Small intestine (tissue), 16 donors: Measurements from ENCODE around the gene NEURL2. TPM values are rescaled to one million over a fixed set of nuclear protein-coding genes. Genes with fewer than 3 reads are reported as not detected.

Experiments
- DNase-seq, 2 donors: peaks; one replicate each; pipeline versions ENCODE4 v3.0.0 to v3.0.0-alpha.2; 2013
- FAIRE-seq: peaks from 2 replicates; lab custom pipeline; 2012; peaks lifted over from hg19 to GRCh38; lab: Jason Lieb, UNC
- H3K27ac ChIP-seq, 3 donors: one replicate each; pipeline ENCODE4 v1.5.1; 2013; ENCODE audit warnings: low read length in 2 of 3, mild to moderate bottlenecking in 2 of 3, control low read depth in 1 of 3, inconsistent platforms in 1 of 3, low read depth in 1 of 3, moderate library complexity in 1 of 3
- H3K27me3 ChIP-seq, 3 donors: one replicate each; pipeline ENCODE4 v1.6.1; 2013; ENCODE audit warnings: low read length in 3 of 3, inconsistent platforms in 1 of 3; ENCODE audit not compliant: control insufficient read depth in 3 of 3, insufficient read depth in 3 of 3
- H3K36me3 ChIP-seq, 3 donors: one replicate each; pipeline ENCODE4 v1.6.1; 2013; ENCODE audit warnings: low read length in 3 of 3, inconsistent platforms in 1 of 3, low read depth in 1 of 3, mild to moderate bottlenecking in 1 of 3, moderate library complexity in 1 of 3; ENCODE audit not compliant: control insufficient read depth in 3 of 3, insufficient read depth in 2 of 3
- H3K4me1 ChIP-seq, 3 donors: one replicate each; pipeline ENCODE4 v1.6.1; 2013; ENCODE audit warnings: low read length in 2 of 3, inconsistent platforms in 1 of 3, low read depth in 1 of 3, mild to moderate bottlenecking in 1 of 3, moderate library complexity in 1 of 3; ENCODE audit not compliant: control insufficient read depth in 3 of 3, insufficient read depth in 2 of 3
- H3K4me3 ChIP-seq, 3 donors: one replicate each; pipeline ENCODE4 v1.5.1; 2013; ENCODE audit warnings: low read length in 3 of 3, control low read depth in 1 of 3, inconsistent platforms in 1 of 3, low read depth in 1 of 3, mild to moderate bottlenecking in 1 of 3, moderate library complexity in 1 of 3
- H3K9me3 ChIP-seq, 2 donors: one replicate each; pipeline ENCODE4 v1.6.1; 2013; ENCODE audit warnings: low read depth in 1 of 2, low read length in 1 of 2; ENCODE audit not compliant: control insufficient read depth in 2 of 2, insufficient read depth in 1 of 2
- WGBS, 3 donors: extraction: QIAGEN DNeasy Blood & Tissue Kit; methylation state at CpG; one replicate each; pipeline ENCODE4 v1.1.7; 2013; 5-methylcytosine and 5-hydroxymethylcytosine counted together
- long read RNA-seq, 10 donors: transcript quantifications; one replicate each; lab custom pipeline, GENCODE V29; 2026
- polyA plus RNA-seq, 4 donors: library from polyadenylated mRNA; stranded (reverse) in 3 of 4; unstranded in 1 of 4; fragments of 200-250 nt in 3 of 4; fragments of 120-200 nt in 1 of 4; gene quantifications; one replicate each; pipeline versions ENCODE4 v1.2.1 to v1.2.3, GENCODE V29; 2013
- donor health status: healthy with polysubstance abuse.
- donor health status: control.
- donor health status: control.
- donor health status: Bipolar disorder and iron deficiency.
- donor health status: healthy.

NEURL2 gene, protein sequence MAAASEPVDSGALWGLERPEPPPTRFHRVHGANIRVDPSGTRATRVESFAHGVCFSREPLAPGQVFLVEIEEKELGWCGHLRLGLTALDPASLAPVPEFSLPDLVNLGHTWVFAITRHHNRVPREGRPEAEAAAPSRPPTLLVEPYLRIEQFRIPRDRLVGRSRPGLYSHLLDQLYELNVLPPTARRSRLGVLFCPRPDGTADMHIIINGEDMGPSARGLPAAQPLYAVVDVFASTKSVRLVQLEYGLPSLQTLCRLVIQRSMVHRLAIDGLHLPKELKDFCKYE
- 10 to 100 TPM in 1 of 4 donors, 1 to 10 TPM in 3; 2.9 to 20.2 (median 4.0) TPM for polyA plus RNA-seq
- long read RNA-seq, donor 1, transcript NEURL2-201 (2 exons, 1,278 nt), result major isoform, 17 of 19 reads
- long read RNA-seq, donor 1, partial matches to known transcripts, result 0 of 19 reads
- long read RNA-seq, donor 1, other reads (novel, unspliced or antisense), result 0 of 19 reads
- long read RNA-seq, donor 2, partial matches to known transcripts, result 380 of 450 reads
- long read RNA-seq, donor 2, other reads (novel, unspliced or antisense), result 69 of 450 reads
- long read RNA-seq, donor 3, partial matches to known transcripts, result 0 of 3 reads
- long read RNA-seq, donor 3, other reads (novel, unspliced or antisense), result 0 of 3 reads
- long read RNA-seq, donor 4, result 0 reads
- long read RNA-seq, donor 5, partial matches to known transcripts, result 0 of 2 reads
- long read RNA-seq, donor 5, other reads (novel, unspliced or antisense), result 0 of 2 reads
- long read RNA-seq, donor 6, partial matches to known transcripts, result 431 of 563 reads
- long read RNA-seq, donor 6, other reads (novel, unspliced or antisense), result 128 of 563 reads
- long read RNA-seq, donor 7, transcript NEURL2-201 (2 exons, 1,278 nt), result major isoform, 7 of 8 reads
- long read RNA-seq, donor 7, partial matches to known transcripts, result 0 of 8 reads
- long read RNA-seq, donor 7, other reads (novel, unspliced or antisense), result 0 of 8 reads
- long read RNA-seq, donor 8, result 0 reads
- long read RNA-seq, donor 9, partial matches to known transcripts, result 0 of 2 reads
- long read RNA-seq, donor 9, other reads (novel, unspliced or antisense), result 0 of 2 reads
- long read RNA-seq, donor 10, partial matches to known transcripts, result 0 of 4 reads
- long read RNA-seq, donor 10, other reads (novel, unspliced or antisense), result 0 of 4 reads

DNA sequence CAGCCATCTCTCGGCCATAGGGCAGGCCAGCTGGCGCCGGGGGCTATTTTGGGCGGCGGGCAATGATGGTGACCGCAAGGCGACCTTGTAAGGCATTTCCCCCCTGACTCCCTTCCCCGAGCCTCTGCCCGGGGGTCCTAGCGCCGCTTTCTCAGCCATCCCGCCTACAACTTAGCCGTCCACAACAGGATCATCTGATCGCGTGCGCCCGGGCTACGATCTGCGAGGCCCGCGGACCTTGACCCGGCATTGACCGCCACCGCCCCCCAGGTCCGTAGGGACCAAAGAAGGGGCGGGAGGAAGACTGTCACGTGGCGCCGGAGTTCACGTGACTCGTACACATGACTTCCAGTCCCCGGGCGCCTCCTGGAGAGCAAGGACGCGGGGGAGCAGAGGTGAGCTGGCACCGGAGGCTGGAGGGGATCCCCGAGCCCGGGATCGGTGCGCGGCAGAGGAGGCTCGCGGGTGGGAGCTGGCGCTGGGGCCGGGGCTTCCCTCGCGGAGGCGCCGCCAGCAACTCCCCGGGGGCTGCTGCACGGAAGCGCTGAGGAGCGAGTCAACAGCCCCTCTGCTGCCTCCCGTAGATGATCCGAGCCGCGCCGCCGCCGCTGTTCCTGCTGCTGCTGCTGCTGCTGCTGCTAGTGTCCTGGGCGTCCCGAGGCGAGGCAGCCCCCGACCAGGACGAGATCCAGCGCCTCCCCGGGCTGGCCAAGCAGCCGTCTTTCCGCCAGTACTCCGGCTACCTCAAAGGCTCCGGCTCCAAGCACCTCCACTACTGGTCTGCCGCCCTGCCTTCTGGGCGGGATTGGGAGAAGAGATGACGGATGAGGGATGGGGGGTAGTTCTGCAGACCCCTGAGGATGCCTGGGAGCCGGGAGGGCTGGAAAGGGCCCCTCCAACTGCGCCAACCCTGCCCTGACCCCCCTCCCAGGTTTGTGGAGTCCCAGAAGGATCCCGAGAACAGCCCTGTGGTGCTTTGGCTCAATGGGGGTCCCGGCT is at the start of gene NEURL2, which contains the start of gene CTSA:
NEURL2 (minus strand) TSS at position 224 of the 999 bp plus-strand sequence; CDS start at position 7, 217 bp downstream.
CTSA (plus strand) TSS at position 351 of the 999 bp plus-strand sequence; CDS start at position 585, 234 bp downstream.
- H3K4me3 ChIP-seq, result peak within 1 kb of the TSS; percentile 70 to 90 (median 81)
- H3K27ac ChIP-seq, result peak within 1 kb of the TSS; percentile 69 to 86 (median 85)
- no peak for FAIRE-seq
- no peaks in the 10 kb centered on the region for H3K27me3 ChIP-seq
- WGBS, 3 donors, result 0 to 1% (median 0%) methylated on average over 57 to 78 of the region's 78 CpGs
- H3K4me1 ChIP-seq, result peaks cover 0 to 25% (median 6%) of the 10 kb centered on the region in 3 donors
- peaks cover 2 to 64% (median 6%) of the 10 kb centered on the region in 3 donors for H3K36me3 ChIP-seq
- DNase-seq, result peak; percentile 96 to 98
- no peaks in the 10 kb centered on the region for H3K9me3 ChIP-seq

DNA sequence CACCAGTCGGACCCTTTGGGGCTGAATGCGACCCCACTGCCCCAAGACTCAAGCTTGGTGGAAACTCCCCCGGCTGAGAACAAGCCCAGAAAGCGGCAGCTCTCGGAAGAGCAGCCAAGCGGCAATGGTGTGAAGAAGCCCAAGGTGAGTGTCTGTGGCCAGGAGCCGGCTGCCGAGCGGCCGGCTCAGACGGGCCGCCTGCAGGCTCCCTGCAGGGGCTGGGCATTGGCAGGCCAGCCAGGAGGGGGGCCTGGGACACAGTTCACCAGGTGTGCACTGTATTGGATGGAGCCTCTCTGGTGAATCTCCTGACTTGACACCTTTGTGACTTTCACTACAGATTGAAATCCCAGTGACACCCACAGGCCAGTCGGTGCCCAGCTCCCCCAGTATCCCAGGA is 49.5 kb upstream of the NEURL2 start:
- DNase-seq (no peak), FAIRE-seq (no peak)
- Histone ChIP-seq H3K27ac (no peak overlapping the region), H3K36me3 (peaks cover 17 to 76% (median 30%) of the 10 kb centered on the region in 3 donors), H3K4me3 (no peak overlapping the region), H3K4me1 (no peaks in the 10 kb centered on the region), H3K9me3 (no peaks in the 10 kb centered on the region), H3K27me3 (no peaks in the 10 kb centered on the region)
- 95 to 97% (median 96%) methylated on average over 13 of the region's 13 CpGs for WGBS, 3 donors

DNA sequence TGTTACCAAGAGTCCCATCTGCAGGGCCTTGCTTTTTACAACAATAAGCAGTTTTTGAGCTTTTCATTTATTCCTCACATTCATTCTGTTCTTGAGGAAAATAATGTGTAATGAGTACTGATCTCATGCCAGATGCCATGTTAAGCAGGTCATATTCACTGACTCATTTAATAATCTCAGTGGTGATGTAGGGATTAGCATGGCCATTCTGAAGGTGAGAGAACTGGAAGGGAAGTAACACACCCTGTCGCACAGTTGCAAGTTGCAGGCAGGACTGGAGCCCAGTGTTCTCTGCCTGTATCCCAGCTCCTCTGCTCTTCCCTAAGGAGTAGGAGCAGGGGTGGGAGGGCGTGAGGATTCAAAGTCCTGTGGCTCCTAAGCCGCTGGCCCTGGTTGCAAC is 49.0 kb upstream of the NEURL2 start:
- no peak for FAIRE-seq
- H3K27me3 ChIP-seq, result no peaks in the 10 kb centered on the region
- 93 to 97% (median 94%) methylated on average over 3 of the region's 3 CpGs for WGBS, 3 donors
- peaks cover 17 to 72% (median 30%) of the 10 kb centered on the region in 3 donors for H3K36me3 ChIP-seq
- no peak for DNase-seq
- no peaks in the 10 kb centered on the region for H3K9me3 ChIP-seq
- H3K4me1 ChIP-seq, result no peaks in the 10 kb centered on the region
- H3K27ac ChIP-seq, result no peak overlapping the region
- H3K4me3 ChIP-seq, result no peak overlapping the region

DNA sequence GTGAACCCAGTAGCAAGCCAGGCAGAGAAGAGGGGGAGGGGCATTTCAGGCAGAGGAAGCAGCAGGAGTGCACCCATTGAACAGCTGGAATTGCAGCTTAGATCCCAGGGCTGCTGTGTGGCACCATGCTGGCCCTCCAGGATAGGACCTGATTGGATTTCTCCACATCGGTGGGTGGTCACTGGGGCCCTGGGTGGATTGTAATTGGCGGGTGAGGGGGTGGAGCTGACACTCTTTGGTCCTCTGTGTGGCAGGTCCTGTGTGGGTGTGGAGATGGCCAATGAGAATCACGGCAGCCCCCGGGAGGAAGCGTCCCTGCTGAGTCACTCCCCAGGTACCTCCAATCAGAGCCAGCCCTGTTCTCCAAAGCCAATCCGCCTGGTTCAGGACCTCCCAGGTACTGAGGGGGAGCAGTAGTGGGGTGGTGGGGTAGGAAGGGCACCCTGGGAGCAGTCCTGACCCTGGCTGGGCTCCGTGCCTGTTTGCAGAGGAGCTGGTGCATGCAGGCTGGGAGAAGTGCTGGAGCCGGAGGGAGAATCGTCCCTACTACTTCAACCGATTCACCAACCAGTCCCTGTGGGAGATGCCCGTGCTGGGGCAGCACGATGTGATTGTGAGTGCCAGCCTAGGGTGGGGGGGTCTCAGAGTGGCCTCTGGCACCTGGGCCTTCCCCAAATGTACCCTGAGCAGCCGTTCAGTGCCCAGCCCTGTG is 47.9 kb upstream of the NEURL2 start:
- no peaks in the 10 kb centered on the region for H3K27me3 ChIP-seq
- no peaks in the 10 kb centered on the region for H3K9me3 ChIP-seq
- DNase-seq (no peak), FAIRE-seq (no peak)
- 93 to 95% (median 94%) methylated on average over 13 of the region's 13 CpGs for WGBS, 3 donors
- peaks cover 17 to 66% (median 28%) of the 10 kb centered on the region in 3 donors for H3K36me3 ChIP-seq
- no peak overlapping the region for H3K27ac ChIP-seq
- H3K4me1 ChIP-seq, result no peaks in the 10 kb centered on the region
- no peak overlapping the region for H3K4me3 ChIP-seq

DNA sequence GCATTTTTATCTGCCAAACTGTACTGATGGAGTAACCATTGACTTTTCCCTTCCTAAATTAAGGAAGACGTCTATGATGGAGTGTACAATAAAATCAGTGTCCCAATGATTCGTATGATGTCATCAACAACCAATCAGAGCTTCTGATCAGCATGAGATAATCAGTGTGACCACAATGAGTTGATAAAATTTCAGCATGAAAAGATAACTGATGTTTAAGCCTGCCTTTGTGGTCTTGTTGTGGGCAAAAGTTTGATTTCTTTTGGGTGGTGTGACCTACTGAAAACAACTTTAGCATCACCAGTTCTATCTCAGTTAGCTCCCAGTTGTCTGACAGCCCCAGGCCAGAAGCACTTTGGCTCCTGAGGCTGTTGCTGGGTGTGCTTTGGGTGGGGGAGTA is 46.8 kb upstream of the NEURL2 start:
- DNase-seq (no peak), FAIRE-seq (no peak)
- Histone ChIP-seq H3K27ac (no peak overlapping the region), H3K36me3 (peaks cover 14 to 56% (median 17%) of the 10 kb centered on the region in 3 donors), H3K27me3 (no peaks in the 10 kb centered on the region), H3K4me3 (no peak overlapping the region), H3K4me1 (peaks cover 0 to 8% (median 3%) of the 10 kb centered on the region in 3 donors), H3K9me3 (no peaks in the 10 kb centered on the region)
- WGBS, 3 donors, result 54 to 74% (median 69%) methylated on average over 2 of the region's 2 CpGs

DNA sequence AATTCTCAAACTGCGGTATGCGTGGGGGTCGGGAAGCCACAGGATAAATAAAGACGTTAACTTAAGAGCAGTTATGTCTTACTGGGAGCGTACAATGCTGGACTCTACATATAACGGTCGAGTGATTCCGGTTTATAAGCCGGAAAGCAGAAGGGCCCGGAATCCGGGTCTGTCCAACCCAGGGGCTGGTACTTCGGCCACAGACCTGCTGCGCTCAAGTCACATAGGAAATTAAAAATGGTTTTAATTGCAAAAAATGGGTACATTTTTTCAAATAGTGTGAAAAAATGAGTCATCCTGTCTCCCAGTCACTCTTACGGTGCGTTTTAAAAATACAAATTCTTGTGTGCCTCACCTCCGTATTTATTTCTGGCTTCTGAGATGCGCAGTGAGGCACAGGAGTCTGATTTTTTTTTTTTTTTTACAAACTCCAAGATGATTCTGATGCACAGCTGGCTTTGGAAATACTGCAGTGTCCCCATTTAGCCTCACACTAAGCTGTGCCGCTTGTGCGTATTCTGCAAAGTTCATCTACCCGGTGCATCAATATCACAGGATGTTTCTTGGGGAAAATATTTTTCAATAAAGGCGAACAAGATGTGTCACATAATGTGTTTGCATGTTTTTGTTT is 44.5 kb upstream of the NEURL2 start:
- Histone ChIP-seq H3K36me3 (peaks cover 8 to 41% (median 16%) of the 10 kb centered on the region in 3 donors), H3K4me3 (peak overlapping the region; percentile 64 to 98 (median 67)), H3K27ac (peak overlapping the region; percentile 50 to 94 (median 54)), H3K9me3 (no peaks in the 10 kb centered on the region), H3K4me1 (peaks cover 0 to 12% (median 3%) of the 10 kb centered on the region in 3 donors), H3K27me3 (no peaks in the 10 kb centered on the region)
- FAIRE-seq (no peak), DNase-seq (no peak)
- 8 to 13% (median 10%) methylated on average over 21 of the region's 21 CpGs for WGBS, 3 donors
